Activated naive CD8-positive, alpha-beta T cell treated with anti-CD3 and anti-CD28 coated beads, Interleukin-2, amount 50 U/mL, for 24 hours (primary cell): Measurements from ENCODE around the gene FGF23.

ENCODE experiments used
- ATAC-seq: fragments of 150-1000 bp; cut with Tn5 transposase; one replicate; pipeline ENCODE4 v1.10.0; 2021
- DNase-seq: peaks from one replicate; pipeline ENCODE4 v3.0.0; 2021
- H3K27ac Mint-ChIP-seq: one replicate; pipeline ENCODE4 v1.8.0; 2021; ENCODE audit warnings: mild to moderate bottlenecking, mixed read lengths
- H3K27me3 Mint-ChIP-seq: one replicate; pipeline ENCODE4 v1.8.0; 2021; ENCODE audit warnings: mixed read lengths
- H3K36me3 Mint-ChIP-seq: one replicate; pipeline ENCODE4 v1.8.0; 2021; ENCODE audit warnings: low read depth, mixed read lengths
- H3K4me1 Mint-ChIP-seq: one replicate; pipeline ENCODE4 v1.8.0; 2021; ENCODE audit warnings: mixed read lengths
- H3K4me3 Mint-ChIP-seq: one replicate; pipeline ENCODE4 v1.8.0; 2021; ENCODE audit warnings: mild to moderate bottlenecking, moderate library complexity, mixed read lengths
- H3K9me3 Mint-ChIP-seq: one replicate; pipeline ENCODE4 v1.8.0; 2021; ENCODE audit warnings: mixed read lengths

Gene FGF23

DNA sequence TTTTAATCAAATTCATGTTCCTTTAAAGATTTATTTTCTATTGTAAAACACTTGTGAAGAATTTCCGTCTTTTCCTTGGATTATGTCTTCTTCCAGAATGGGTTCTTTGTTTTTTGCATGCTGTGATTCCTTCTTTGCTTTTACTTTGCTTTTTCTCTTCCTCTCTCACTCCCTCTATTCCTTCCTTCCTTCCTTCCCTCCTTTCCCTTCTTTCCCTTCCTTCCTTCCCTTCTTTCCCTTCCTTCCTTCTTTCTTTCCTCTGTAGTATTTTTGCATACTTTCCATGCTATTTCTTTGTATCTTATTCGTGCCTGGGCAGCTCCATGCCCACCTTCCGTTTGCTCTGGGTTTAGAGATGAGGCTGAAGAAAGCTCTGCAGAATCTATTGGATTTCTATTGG is 21.6 kb upstream of the FGF23 start:
- H3K27me3 Mint-ChIP-seq, result peaks cover 2% of the 10 kb centered on the region
- no peaks in the 10 kb centered on the region for H3K4me1 Mint-ChIP-seq
- no peaks in the 10 kb centered on the region for H3K36me3 Mint-ChIP-seq
- no peak for DNase-seq
- H3K9me3 Mint-ChIP-seq, result no peaks in the 10 kb centered on the region
- no peak overlapping the region for H3K27ac Mint-ChIP-seq
- H3K4me3 Mint-ChIP-seq, result no peak overlapping the region
- ATAC-seq, result no peak

DNA sequence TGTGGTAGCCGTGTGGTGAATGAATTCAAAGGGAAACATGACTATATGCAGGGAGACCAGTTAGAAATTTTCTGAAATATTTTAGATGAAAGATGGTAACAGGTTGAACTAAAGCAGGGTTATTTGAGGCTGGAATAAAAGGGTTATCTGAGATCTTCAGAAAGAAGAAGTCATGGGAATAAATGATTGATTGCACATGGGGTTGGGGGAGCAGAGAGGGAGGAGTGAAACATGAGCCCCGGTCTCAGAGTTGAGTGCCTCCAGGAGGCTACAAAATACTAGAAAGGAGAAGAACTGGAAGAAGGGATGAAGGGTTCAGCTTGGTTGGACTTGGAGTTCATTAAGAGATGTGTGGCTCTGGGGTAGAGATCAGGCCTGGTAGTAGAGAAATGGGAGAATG is 16.3 kb upstream of the FGF23 start:
- ATAC-seq (no peak), DNase-seq (no peak)
- Mint-ChIP-seq H3K27me3 (peaks cover 27% of the 10 kb centered on the region), H3K9me3 (no peaks in the 10 kb centered on the region), H3K4me3 (no peak overlapping the region), H3K27ac (no peak overlapping the region), H3K36me3 (no peaks in the 10 kb centered on the region), H3K4me1 (peaks cover 9% of the 10 kb centered on the region)

DNA sequence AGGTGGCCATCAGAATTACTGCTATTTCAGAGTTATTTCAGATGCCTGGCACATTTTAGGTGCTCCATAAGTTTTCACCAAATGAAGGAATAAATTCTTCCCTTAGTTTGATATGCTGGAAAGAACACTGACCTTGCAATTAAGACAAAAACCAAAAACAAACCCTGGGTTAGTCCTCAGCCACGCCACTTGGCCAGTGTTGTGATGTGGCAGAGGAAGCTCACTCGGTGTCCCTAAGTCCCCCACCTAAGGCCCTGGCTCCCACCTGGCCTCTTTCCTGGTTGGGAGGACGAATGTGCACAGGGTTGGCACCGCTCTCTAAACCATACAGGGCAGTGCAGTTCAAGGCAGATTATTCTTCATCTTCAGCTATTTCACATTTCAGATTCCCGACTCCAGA is 13.7 kb upstream of the FGF23 start:
- no peaks in the 10 kb centered on the region for H3K36me3 Mint-ChIP-seq
- H3K9me3 Mint-ChIP-seq, result no peaks in the 10 kb centered on the region
- H3K4me1 Mint-ChIP-seq, result peaks cover 9% of the 10 kb centered on the region
- H3K27ac Mint-ChIP-seq, result no peak overlapping the region
- H3K27me3 Mint-ChIP-seq, result peaks cover 24% of the 10 kb centered on the region
- ATAC-seq, result no peak
- H3K4me3 Mint-ChIP-seq, result no peak overlapping the region
- no peak for DNase-seq

DNA sequence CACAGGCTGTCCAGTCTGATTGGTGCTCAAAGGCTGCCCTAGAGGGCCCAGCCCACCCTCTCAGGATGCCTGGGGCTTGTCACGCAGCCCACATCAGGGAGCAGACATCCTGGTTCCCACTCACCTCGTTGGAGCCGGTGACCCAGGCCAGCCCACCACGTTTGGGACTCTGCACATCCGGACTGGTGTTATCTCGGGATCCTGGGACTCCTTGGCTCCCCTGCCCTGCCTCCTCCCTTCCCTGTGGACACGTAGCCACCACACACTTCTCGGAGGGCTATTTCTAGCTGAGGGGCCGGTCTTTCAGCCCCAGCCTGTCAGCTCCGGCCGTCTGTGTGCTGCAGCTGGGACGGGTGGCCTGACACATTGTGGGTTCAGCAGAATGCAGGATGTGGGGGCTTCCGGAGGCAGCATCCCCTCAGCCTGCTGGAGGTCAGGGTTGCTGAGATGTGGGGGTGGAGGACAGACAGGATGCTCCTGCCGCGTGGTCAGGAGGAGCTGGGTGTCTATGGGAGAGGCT is 12.8 kb upstream of the FGF23 start:
- ATAC-seq, result no peak
- no peak overlapping the region for H3K27ac Mint-ChIP-seq

DNA sequence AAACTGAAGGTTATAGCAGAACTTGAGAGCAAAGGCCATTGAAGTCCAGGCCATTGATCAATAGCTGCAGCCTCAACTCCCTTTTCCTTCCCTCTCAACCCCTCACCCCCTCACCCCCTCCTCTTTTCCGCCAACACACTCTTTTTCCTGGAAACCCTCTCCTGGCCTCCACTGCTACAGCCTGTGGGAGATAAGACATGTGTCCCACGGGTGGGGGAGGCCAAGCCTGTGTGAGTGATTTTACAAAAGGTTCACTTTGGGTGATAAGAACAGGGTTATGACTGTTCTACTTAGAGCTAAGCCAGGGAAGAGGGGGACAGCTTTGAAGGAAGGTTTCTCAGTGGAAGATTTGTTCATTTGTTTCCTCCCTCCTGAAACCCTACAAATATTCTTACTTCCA is 9.2 kb upstream of the FGF23 start:
- peaks cover 9% of the 10 kb centered on the region for H3K4me1 Mint-ChIP-seq
- H3K4me3 Mint-ChIP-seq, result no peak overlapping the region

More for the DNA sequence above, 12.8 kb upstream of the FGF23 start:
- Mint-ChIP-seq H3K4me1 (peaks cover 9% of the 10 kb centered on the region), H3K27me3 (peaks cover 24% of the 10 kb centered on the region), H3K4me3 (no peak overlapping the region), H3K36me3 (no peaks in the 10 kb centered on the region), H3K9me3 (no peaks in the 10 kb centered on the region)
- peak; percentile 7 for DNase-seq

DNA sequence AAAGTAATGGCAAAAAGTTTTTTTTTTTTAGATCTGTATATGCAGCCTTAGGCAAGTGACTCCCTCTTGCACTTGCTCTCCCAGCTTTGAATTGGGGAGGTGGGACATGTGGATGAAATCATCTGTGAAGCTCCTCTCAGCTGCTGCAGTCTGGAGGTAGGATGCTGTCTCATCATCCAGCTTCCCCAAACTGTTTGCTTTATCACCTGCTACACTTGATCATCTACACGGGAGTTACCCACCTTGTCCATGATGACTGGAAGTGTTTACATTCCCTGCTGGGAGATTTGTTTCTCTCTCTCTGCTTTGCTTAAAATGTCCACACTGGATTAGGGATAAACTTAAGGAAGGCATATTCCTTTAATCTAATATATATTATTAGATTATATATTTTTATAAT is 8.5 kb upstream of the FGF23 start:
- H3K27me3 Mint-ChIP-seq, result peaks cover 7% of the 10 kb centered on the region
- no peak overlapping the region for H3K27ac Mint-ChIP-seq
- DNase-seq (no peak), ATAC-seq (no peak)
- H3K36me3 Mint-ChIP-seq, result no peaks in the 10 kb centered on the region
- peaks cover 9% of the 10 kb centered on the region for H3K4me1 Mint-ChIP-seq
- H3K9me3 Mint-ChIP-seq, result no peaks in the 10 kb centered on the region
- no peak overlapping the region for H3K4me3 Mint-ChIP-seq

More for the DNA sequence above, 9.2 kb upstream of the FGF23 start:
- Mint-ChIP-seq H3K27me3 (peaks cover 7% of the 10 kb centered on the region), H3K27ac (no peak overlapping the region), H3K36me3 (no peaks in the 10 kb centered on the region), H3K9me3 (no peaks in the 10 kb centered on the region)
- no peak for DNase-seq
- no peak for ATAC-seq

DNA sequence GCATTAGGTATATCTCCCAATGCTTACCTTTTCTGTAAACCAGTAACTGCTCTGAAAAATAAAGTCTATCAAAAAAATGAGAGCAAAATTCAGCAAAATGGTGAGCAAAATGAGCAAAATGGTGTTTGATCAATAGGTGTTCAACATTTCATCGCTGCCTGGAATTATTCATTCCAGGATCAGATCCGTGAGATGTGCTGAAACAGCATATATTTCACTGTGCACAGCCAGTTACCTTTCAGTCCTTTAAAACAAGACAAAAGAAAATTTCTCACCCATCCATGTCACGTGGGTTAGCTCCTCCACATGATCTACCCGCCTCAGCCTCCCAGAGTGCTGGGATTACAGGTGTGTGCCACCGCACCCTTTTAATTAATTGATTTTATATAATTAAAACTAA is 8.1 kb upstream of the FGF23 start:
- Mint-ChIP-seq H3K9me3 (no peaks in the 10 kb centered on the region), H3K27ac (no peak overlapping the region), H3K36me3 (no peaks in the 10 kb centered on the region), H3K27me3 (peaks cover 4% of the 10 kb centered on the region), H3K4me3 (no peak overlapping the region), H3K4me1 (peaks cover 5% of the 10 kb centered on the region)
- ATAC-seq, result no peak
- DNase-seq, result no peak

DNA sequence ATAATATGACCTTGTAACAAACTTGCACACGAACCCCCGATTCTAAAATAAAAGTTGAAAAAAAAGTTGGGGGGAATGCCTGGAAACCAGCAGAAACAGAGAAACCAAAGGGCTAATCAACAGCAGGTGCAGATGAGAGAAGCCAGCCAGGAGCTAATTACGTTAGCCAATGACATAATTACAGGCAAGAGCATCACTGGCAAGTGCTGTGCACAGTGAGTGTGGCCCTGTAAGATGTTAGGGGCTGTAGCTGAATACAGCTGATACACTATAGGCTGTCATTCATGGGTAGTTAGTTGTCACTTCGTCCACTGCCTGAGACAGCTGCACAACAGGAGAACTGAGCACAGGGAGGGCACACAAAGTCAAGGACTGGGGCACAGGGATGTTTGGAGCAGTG is 7.3 kb upstream of the FGF23 start:
- ATAC-seq (no peak), DNase-seq (no peak)
- no peak overlapping the region for H3K4me3 Mint-ChIP-seq
- H3K27ac Mint-ChIP-seq, result no peak overlapping the region
- no peaks in the 10 kb centered on the region for H3K9me3 Mint-ChIP-seq
- no peaks in the 10 kb centered on the region for H3K4me1 Mint-ChIP-seq
- H3K27me3 Mint-ChIP-seq, result peaks cover 4% of the 10 kb centered on the region
- no peaks in the 10 kb centered on the region for H3K36me3 Mint-ChIP-seq

DNA sequence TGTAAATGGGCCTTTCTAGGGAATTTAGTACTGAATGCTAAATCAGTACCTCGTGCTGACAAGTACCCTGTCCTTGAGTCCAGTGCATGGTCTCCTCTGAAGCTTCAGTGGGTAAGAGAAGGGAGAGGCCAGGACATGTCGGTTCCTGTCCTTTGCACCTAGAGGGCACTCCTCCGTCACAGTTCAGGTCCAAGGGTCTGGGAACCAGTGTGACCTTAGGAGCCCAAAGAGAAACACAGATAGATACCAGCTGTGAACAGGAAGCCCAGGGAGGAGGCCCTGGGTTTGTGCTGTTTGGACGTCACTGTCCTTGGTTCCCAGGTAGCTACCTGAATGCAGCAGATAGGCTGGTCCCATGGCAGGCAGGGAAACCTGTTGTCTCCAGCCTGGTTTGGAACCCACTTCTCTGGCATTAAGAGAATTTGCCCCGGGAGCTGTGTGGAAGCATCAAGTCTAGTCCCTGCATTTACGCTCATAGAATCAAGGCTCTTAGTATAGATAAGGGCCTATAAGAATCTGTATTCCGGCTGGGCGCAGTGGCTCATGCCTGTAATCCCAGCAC is 3.9 kb upstream of the FGF23 start:
- H3K27me3 Mint-ChIP-seq, result peaks cover 10% of the 10 kb centered on the region
- no peaks in the 10 kb centered on the region for H3K9me3 Mint-ChIP-seq
- H3K4me3 Mint-ChIP-seq, result no peak overlapping the region
- ATAC-seq (no peak), DNase-seq (no peak)
- no peaks in the 10 kb centered on the region for H3K36me3 Mint-ChIP-seq
- no peak overlapping the region for H3K27ac Mint-ChIP-seq
- H3K4me1 Mint-ChIP-seq, result no peaks in the 10 kb centered on the region

DNA sequence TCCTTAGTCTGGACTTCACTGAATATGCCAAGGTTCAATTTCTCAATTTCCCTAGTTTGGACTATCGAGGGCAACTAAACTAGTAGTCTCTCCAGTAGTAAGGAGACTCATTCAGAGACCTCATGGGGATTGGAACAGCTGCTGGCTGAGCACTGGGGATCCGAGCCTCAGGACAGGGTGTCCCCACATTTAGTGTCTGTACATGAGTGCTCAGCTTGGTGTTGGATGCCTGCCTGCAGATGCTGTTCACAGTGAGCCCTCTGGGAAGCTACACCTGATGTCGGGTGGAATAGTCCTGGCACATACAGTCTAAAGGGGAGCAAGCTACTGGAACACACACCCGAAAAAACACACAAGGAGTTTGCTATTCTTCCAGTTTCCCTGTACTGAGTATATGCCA is 820 bp upstream of the FGF23 start:
- DNase-seq, result no peak
- Mint-ChIP-seq H3K9me3 (no peaks in the 10 kb centered on the region), H3K27me3 (peaks cover 16% of the 10 kb centered on the region)

DNA sequence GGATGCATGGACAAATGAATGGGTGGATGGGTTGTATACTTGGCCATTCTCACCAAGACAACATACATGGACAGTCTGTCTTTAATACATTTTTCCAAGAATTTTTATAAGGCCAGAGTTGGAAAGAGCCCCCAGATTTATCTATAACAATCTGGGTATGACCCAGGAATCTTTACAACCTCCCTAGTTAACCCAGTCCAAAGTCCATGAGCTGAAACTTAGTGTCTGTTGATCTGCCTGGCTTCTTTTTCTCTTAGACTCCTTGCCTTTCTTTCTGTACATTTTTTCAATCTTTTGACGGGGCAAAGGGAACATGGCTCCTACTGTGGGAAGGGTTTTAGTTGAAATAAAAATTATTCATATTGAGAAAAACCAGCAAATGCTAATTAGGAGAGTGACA is 740 bp downstream of the FGF23 start:
- no peaks in the 10 kb centered on the region for H3K9me3 Mint-ChIP-seq
- no peaks in the 10 kb centered on the region for H3K36me3 Mint-ChIP-seq
- H3K4me1 Mint-ChIP-seq, result no peaks in the 10 kb centered on the region
- peaks cover 24% of the 10 kb centered on the region for H3K27me3 Mint-ChIP-seq
- ATAC-seq (no peak), DNase-seq (no peak)
- no peak overlapping the region for H3K4me3 Mint-ChIP-seq
- no peak overlapping the region for H3K27ac Mint-ChIP-seq

More for the DNA sequence above, 820 bp upstream of the FGF23 start:
- H3K36me3 Mint-ChIP-seq, result no peaks in the 10 kb centered on the region
- H3K27ac Mint-ChIP-seq, result no peak overlapping the region
- no peak overlapping the region for H3K4me3 Mint-ChIP-seq
- ATAC-seq, result no peak
- H3K4me1 Mint-ChIP-seq, result no peaks in the 10 kb centered on the region

DNA sequence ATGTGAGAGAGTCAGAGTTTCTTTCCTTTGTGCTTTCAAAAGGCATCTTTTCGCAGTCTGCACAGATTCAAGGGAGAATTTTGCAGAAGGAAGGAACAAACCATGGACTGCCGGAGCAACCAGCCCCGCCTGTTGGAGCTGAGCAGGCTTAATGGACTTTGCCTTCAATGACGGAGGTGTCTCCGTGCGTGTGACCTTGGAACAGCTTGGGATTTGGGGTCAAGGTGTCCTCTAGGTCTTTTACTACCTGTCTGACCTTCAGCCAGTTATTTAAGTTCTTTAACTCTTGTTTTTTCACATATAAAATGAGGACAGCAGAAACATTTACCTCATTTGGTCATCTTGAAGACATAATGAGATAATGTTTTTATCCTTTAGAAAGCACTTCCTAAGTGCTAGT is 4.1 kb downstream of the FGF23 start:
- no peak for ATAC-seq
- Mint-ChIP-seq H3K4me1 (no peaks in the 10 kb centered on the region), H3K4me3 (no peak overlapping the region), H3K9me3 (no peaks in the 10 kb centered on the region), H3K27ac (no peak overlapping the region), H3K36me3 (no peaks in the 10 kb centered on the region), H3K27me3 (peaks cover 22% of the 10 kb centered on the region)
- no peak for DNase-seq

DNA sequence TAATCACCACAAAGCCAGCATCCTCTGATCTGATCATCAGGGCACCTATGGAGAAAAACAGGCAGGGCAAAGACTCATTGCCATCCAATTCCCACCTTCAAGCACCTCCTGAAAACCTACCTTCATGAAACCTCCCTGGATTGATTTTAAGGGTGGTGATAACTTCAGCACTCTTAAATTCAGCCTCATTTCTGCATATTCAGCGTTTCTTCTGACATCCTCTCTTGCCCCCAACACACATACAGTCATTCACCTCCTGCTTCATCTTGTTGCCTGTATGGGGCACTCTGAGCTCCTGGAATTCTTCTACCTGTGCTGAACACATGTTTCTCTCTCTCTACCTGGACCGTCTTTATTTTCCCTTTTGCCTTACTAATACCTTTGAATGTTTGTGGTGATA is 6.9 kb downstream of the FGF23 start:
- Mint-ChIP-seq H3K9me3 (no peaks in the 10 kb centered on the region), H3K4me3 (no peak overlapping the region), H3K27me3 (peaks cover 19% of the 10 kb centered on the region), H3K27ac (no peak overlapping the region), H3K4me1 (no peaks in the 10 kb centered on the region), H3K36me3 (no peaks in the 10 kb centered on the region)
- ATAC-seq (no peak), DNase-seq (no peak)

DNA sequence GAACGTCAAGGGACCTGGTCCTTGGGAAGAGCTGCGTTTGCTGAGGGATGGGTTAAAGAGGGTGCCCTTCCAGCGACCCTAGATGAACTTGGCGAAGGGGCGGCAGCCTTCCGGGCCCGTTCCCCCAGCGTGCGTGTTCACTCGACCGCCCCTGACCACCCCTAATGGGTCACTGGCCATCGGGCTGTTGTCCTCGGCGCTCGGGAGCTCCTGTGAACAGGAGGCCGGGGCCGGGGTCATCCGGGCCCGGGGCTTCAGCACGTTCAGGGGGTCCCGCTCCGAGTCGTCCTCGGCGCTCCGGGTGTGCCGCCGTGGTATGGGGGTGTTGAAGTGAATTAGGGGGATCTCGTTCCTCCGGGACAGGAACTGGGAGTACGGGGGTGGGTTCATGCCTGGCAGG is 9.2 kb downstream of the FGF23 start:
- Mint-ChIP-seq H3K4me1 (no peaks in the 10 kb centered on the region), H3K27me3 (peaks cover 19% of the 10 kb centered on the region), H3K27ac (no peak overlapping the region), H3K4me3 (no peak overlapping the region), H3K36me3 (no peaks in the 10 kb centered on the region), H3K9me3 (no peaks in the 10 kb centered on the region)
- no peak for DNase-seq
- no peak for ATAC-seq

DNA sequence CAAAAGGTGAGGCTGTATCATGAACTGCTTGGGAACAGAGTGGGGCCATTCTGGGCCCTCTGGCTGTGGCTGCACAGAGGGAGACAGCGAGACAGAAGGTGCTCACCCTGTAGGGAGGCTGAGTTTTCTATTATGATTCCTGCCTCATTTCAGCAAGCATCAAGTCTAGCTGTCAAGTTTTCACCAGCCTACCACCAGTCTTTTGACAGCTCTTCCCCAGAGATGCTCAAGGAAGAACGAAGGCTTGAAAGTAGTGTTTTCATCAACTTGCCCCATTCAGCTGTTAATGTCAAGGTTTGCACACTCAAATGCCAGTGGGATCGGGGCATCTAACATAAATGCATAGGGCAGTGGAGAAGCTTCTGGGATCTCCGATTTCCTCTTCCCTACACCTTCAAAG is 10.0 kb downstream of the FGF23 start:
- ATAC-seq (no peak), DNase-seq (no peak)
- no peaks in the 10 kb centered on the region for H3K4me1 Mint-ChIP-seq
- no peak overlapping the region for H3K27ac Mint-ChIP-seq
- peaks cover 18% of the 10 kb centered on the region for H3K27me3 Mint-ChIP-seq
- H3K9me3 Mint-ChIP-seq, result no peaks in the 10 kb centered on the region
- H3K36me3 Mint-ChIP-seq, result no peaks in the 10 kb centered on the region
- no peak overlapping the region for H3K4me3 Mint-ChIP-seq

DNA sequence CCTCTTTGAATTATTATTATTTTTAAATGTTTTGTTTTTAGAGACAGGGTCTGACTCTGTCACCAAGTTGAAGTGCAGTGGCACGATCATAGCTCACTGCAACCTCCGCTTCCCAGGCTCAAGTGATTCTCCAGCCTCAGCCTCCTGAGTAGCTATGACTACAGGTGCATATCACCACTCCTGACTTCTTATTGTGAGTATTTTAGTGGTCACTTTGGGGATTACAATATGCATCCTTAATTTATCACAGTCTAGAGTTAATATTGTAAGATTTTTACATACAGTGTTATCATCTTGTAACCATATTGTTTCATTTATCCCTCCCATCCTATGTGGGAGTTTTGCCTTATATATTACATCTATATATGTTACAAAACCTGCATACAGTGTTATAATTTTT is 13.4 kb downstream of the FGF23 start:
- Mint-ChIP-seq H3K36me3 (no peaks in the 10 kb centered on the region), H3K4me1 (no peaks in the 10 kb centered on the region), H3K9me3 (no peaks in the 10 kb centered on the region), H3K27me3 (peaks cover 15% of the 10 kb centered on the region), H3K27ac (no peak overlapping the region), H3K4me3 (no peak overlapping the region)
- DNase-seq, result no peak
- ATAC-seq, result no peak
